Suppressor macrophage treated with lipopolysaccharide for 1 hour (primary cell): ENCODE results near the gene ATP1B2.
"Not testable (repeated sequence)": the region's sequence is repeated elsewhere in the genome, so short reads cannot be mapped to it uniquely, and the experiment has no call there.

Experiments used
- DNase-seq, 3 donors: peaks; one replicate each; pipeline ENCODE4 v3.0.0-alpha.2; 2020 to 2022

Gene ATP1B2

GRCh38 chr17:7636163-7636562 is 14.6 kb upstream of the ATP1B2 start:
- no peak for DNase-seq

GRCh38 chr17:7640783-7641182 is 9.9 kb upstream of the ATP1B2 start:
- DNase-seq = no peak

- not testable (repeated sequence) for DNase-seq
Measured at GRCh38 chr17:7641635-7642034, 9.1 kb upstream of the ATP1B2 start.

- peak; percentile 59 to 85 (median 77) for DNase-seq
Measured at GRCh38 chr17:7644775-7645174, 6.0 kb upstream of the ATP1B2 start.

GRCh38 chr17:7646457-7646856 is 4.3 kb upstream of the ATP1B2 start:
- no peak for DNase-seq

GRCh38 chr17:7647018-7647417 is 3.7 kb upstream of the ATP1B2 start:
- peak; percentile 59 to 72 (median 68) for DNase-seq

GRCh38 chr17:7651097-7651664 is 455 bp downstream of the ATP1B2 start:
- no peak for DNase-seq

- DNase-seq = no peak
Measured at GRCh38 chr17:7651665-7652387, 1.1 kb downstream of the ATP1B2 start.

GRCh38 chr17:7652388-7653356 is 1.9 kb downstream of the ATP1B2 start:
- no peak for DNase-seq

- DNase-seq = no peak
Measured at GRCh38 chr17:7654832-7655540, 4.3 kb downstream of the ATP1B2 start.

GRCh38 chr17:7655541-7655840 is 4.8 kb downstream of the ATP1B2 start:
- DNase-seq = no peak

GRCh38 chr17:7656958-7657609 is 6.4 kb downstream of the ATP1B2 start:
- no peak for DNase-seq

GRCh38 chr17:7667656-7668406 is 17.1 kb downstream of the ATP1B2 start:
- DNase-seq = no peak

- no peak for DNase-seq
Measured at GRCh38 chr17:7668482-7668881, 17.8 kb downstream of the ATP1B2 start.

- DNase-seq = peak; percentile 48 to 64 (median 59)
Measured at GRCh38 chr17:7673239-7673638, 22.5 kb downstream of the ATP1B2 start.

GRCh38 chr17:7674934-7675333 is 24.2 kb downstream of the ATP1B2 start:
- no peak for DNase-seq

GRCh38 chr17:7676533-7676932 is 25.8 kb downstream of the ATP1B2 start:
- DNase-seq = no peak

GRCh38 chr17:7677388-7678067 is 26.8 kb downstream of the ATP1B2 start:
- DNase-seq = no peak

GRCh38 chr17:7684851-7685532 is 34.3 kb downstream of the ATP1B2 start:
- no peak for DNase-seq

- DNase-seq = peak; percentile 96 to 97 (median 96)
Measured at GRCh38 chr17:7685533-7686221, 35.0 kb downstream of the ATP1B2 start.
